H1 (cell line): Measurements from ENCODE around the gene FLNA. TPM values are rescaled to one million over a fixed set of nuclear protein-coding genes. Genes with fewer than 3 reads are reported as not detected.

Experiments used
- CTCF ChIA-PET: fragments of 300-600 bp; sonication (Branson Sonifier 250); formaldehyde crosslinking; loops from one replicate; lab custom pipeline; 2021; ENCODE audit not compliant: partially characterized antibody; lab: Charles Lee
- POLR2A ChIA-PET: fragments of 300-600 bp; sonication (Branson Sonifier 250); formaldehyde crosslinking; loops from one replicate; lab custom pipeline; 2021; ENCODE audit warnings: inconsistent platforms; ENCODE audit not compliant: partially characterized antibody; lab: Charles Lee
- DNase-seq, 2 experiments: peaks; one replicate each; pipeline versions ENCODE4 v3.0.0 to v3.0.0-alpha.2; 2010 to 2022; ENCODE audit warnings: low spot score in 2 of 2, low read depth in 1 of 2, mixed read lengths in 1 of 2
- FAIRE-seq: peaks from 2 replicates; lab custom pipeline; 2011; peaks lifted over from hg19 to GRCh38; lab: Jason Lieb, UNC
- H2AFZ ChIP-seq: 2 replicates; pipeline ENCODE4 v1.8.1; 2012; ENCODE audit warnings: low read length, inconsistent platforms
- H2AK5ac ChIP-seq: 2 replicates; pipeline ENCODE4 v1.6.1; 2013; ENCODE audit warnings: low read depth, low read length
- H2BK120ac ChIP-seq: replicated peaks from 2 replicates; pipeline ENCODE3; 2013; ENCODE audit warnings: low read depth, low read length, inconsistent platforms
- H2BK12ac ChIP-seq: 2 replicates; pipeline ENCODE4 v1.6.1; 2013; ENCODE audit warnings: low read depth, low read length
- H2BK15ac ChIP-seq: 2 replicates; pipeline ENCODE4 v1.6.1; 2013; ENCODE audit warnings: low read length
- H2BK20ac ChIP-seq: 2 replicates; pipeline ENCODE4 v1.6.1; 2013; ENCODE audit warnings: low read length
- H2BK5ac ChIP-seq: 2 replicates; pipeline ENCODE4 v1.6.1; 2013; ENCODE audit warnings: low read depth, low read length
- H3K14ac ChIP-seq: 2 replicates; pipeline ENCODE4 v1.6.1; 2013; ENCODE audit warnings: inconsistent platforms; ENCODE audit not compliant: insufficient read length
- H3K18ac ChIP-seq: 2 replicates; pipeline ENCODE4 v1.6.1; 2013; ENCODE audit warnings: low read length; ENCODE audit errors: extremely low read depth
- H3K23ac ChIP-seq: 2 replicates; pipeline ENCODE4 v1.6.1; 2013; ENCODE audit warnings: inconsistent platforms; ENCODE audit not compliant: insufficient read length
- H3K23me2 ChIP-seq: 2 replicates; pipeline ENCODE4 v1.6.1; 2013; ENCODE audit warnings: low read depth, low read length
- H3K27ac ChIP-seq: 2 replicates; pipeline ENCODE4 v1.6.1; 2011; ENCODE audit warnings: low read depth, low read length, inconsistent platforms
- H3K27me3 ChIP-seq, 4 experiments: replicated peaks in 1 of 4; 1 replicate in 1 of 4; 2 replicates in 3 of 4; pipeline versions ENCODE4 v1.6.1 to v1.8.1; 2011 to 2013; ENCODE audit warnings: low read length in 3 of 4, mild to moderate bottlenecking in 3 of 4, inconsistent platforms in 2 of 4, mixed read lengths in 2 of 4, moderate library complexity in 1 of 4; ENCODE audit not compliant: control insufficient read depth in 3 of 4, insufficient read depth in 3 of 4; ENCODE audit errors: extremely low read depth in 1 of 4
- H3K36me3 ChIP-seq, 4 experiments: 2 replicates each; pipeline versions ENCODE4 v1.6.1 to v1.8.1; 2011 to 2013; ENCODE audit warnings: mild to moderate bottlenecking in 4 of 4, low read length in 3 of 4, moderate library complexity in 2 of 4, control low read depth in 1 of 4, inconsistent platforms in 1 of 4; ENCODE audit not compliant: insufficient read depth in 4 of 4, control insufficient read depth in 2 of 4
- H3K4ac ChIP-seq: replicated peaks from 2 replicates; pipeline ENCODE3; 2013; ENCODE audit warnings: low read length, low read depth, mixed read lengths, inconsistent platforms; ENCODE audit not compliant: insufficient read length
- H3K4me1 ChIP-seq, 4 experiments: replicated peaks in 1 of 4; 1 replicate in 1 of 4; 2 replicates in 3 of 4; pipeline versions ENCODE4 v1.6.1 to v1.8.1; 2011 to 2013; ENCODE audit warnings: low read length in 3 of 4, inconsistent platforms in 2 of 4, mixed read lengths in 1 of 4; ENCODE audit not compliant: insufficient read depth in 4 of 4, control insufficient read depth in 3 of 4
- H3K4me2 ChIP-seq, 2 experiments: 2 replicates each; pipeline versions ENCODE4 v1.6.1 to v1.8.1; 2011 to 2013; ENCODE audit warnings: low read depth in 2 of 2, low read length in 2 of 2, control low read depth in 1 of 2, inconsistent platforms in 1 of 2, mild to moderate bottlenecking in 1 of 2; ENCODE audit not compliant: insufficient read depth in 1 of 2
- H3K4me3 ChIP-seq, 4 experiments: fragments of 200-600, 300-600 bp in 1 of 4; sonication (generic), shearing (Covaris generic), sonication (Bioruptor Twin) in 1 of 4; 2 replicates each; pipeline versions ENCODE4 v1.5.1 to v1.8.1; 2011 to 2016; ENCODE audit warnings: low read length in 4 of 4, low read depth in 3 of 4, control low read depth in 2 of 4, inconsistent platforms in 2 of 4, mild to moderate bottlenecking in 2 of 4, mixed read lengths in 1 of 4, moderate library complexity in 1 of 4; ENCODE audit not compliant: insufficient read depth in 2 of 4; ENCODE audit errors: extremely low read depth in 1 of 4
- H3K56ac ChIP-seq: replicated peaks from 2 replicates; pipeline ENCODE3; 2013; ENCODE audit warnings: low read depth, mild to moderate bottlenecking, mixed read lengths, low read length, inconsistent platforms; ENCODE audit not compliant: insufficient read length
- H3K79me1 ChIP-seq: 2 replicates; pipeline ENCODE4 v1.6.1; 2013; ENCODE audit warnings: low read depth, low read length, control low read depth
- H3K79me2 ChIP-seq, 2 experiments: 2 replicates each; pipeline versions ENCODE4 v1.6.1 to v1.8.1; 2012 to 2013; ENCODE audit warnings: low read length in 2 of 2, mild to moderate bottlenecking in 2 of 2, inconsistent platforms in 1 of 2; ENCODE audit not compliant: insufficient read depth in 2 of 2, control insufficient read depth in 1 of 2
- H3K9ac ChIP-seq, 4 experiments: replicated peaks in 1 of 4; 1 replicate in 1 of 4; 2 replicates in 3 of 4; pipeline versions ENCODE4 v1.6.1 to v1.8.1; 2011 to 2013; ENCODE audit warnings: low read depth in 3 of 4, low read length in 3 of 4, control low read depth in 2 of 4, mild to moderate bottlenecking in 2 of 4, moderate library complexity in 2 of 4, inconsistent platforms in 1 of 4; ENCODE audit errors: extremely low read depth in 1 of 4
- H3K9me3 ChIP-seq, 2 experiments: 2 replicates each; pipeline versions ENCODE4 v1.6.1 to v1.8.1; 2012 to 2013; ENCODE audit warnings: mild to moderate bottlenecking in 2 of 2, moderate library complexity in 2 of 2, control low read depth in 1 of 2, inconsistent platforms in 1 of 2, low read depth in 1 of 2, low read length in 1 of 2, mixed read lengths in 1 of 2; ENCODE audit not compliant: insufficient read depth in 2 of 2
- H4K20me1 ChIP-seq, 2 experiments: replicated peaks in 1 of 2; 2 replicates each; pipeline versions ENCODE3 to v1.8.1; 2011 to 2013; ENCODE audit warnings: inconsistent platforms in 2 of 2, low read length in 2 of 2, mild to moderate bottlenecking in 1 of 2; ENCODE audit not compliant: insufficient read depth in 2 of 2, control insufficient read depth in 1 of 2
- H4K5ac ChIP-seq: 2 replicates; pipeline ENCODE4 v1.6.1; 2013; ENCODE audit warnings: low read length, low read depth, mixed read lengths, inconsistent platforms; ENCODE audit not compliant: insufficient read length
- H4K8ac ChIP-seq: 2 replicates; pipeline ENCODE4 v1.8.0; 2013; ENCODE audit warnings: mild to moderate bottlenecking, moderate library complexity, low read length, inconsistent platforms; ENCODE audit not compliant: insufficient read depth; ENCODE audit errors: extremely low read depth
- H4K91ac ChIP-seq: replicated peaks from 2 replicates; pipeline ENCODE3; 2013; ENCODE audit warnings: low read length, mixed read lengths, inconsistent platforms; ENCODE audit not compliant: insufficient read length
- CEBPB ChIP-seq: IDR thresholded peaks from 2 replicates; pipeline ENCODE4 v1.6.1; 2012; ENCODE audit warnings: low read depth, low read length
- CHD1 ChIP-seq: IDR thresholded peaks from 2 replicates; pipeline ENCODE4 v1.6.1; 2012; ENCODE audit warnings: low read depth, low read length, improper control_type of control experiment
- CTBP2 ChIP-seq: IDR thresholded peaks from 2 replicates; pipeline ENCODE4 v1.7.0; 2011; ENCODE audit warnings: borderline replicate concordance, mild to moderate bottlenecking, moderate library complexity, mixed read lengths, low read length; ENCODE audit not compliant: insufficient read depth, insufficient read length
- EP300 ChIP-seq, 2 experiments: IDR thresholded peaks; 1 replicate in 1 of 2; 2 replicates in 1 of 2; pipeline ENCODE4 v1.6.1; 2011 to 2012; ENCODE audit warnings: low read depth in 2 of 2, low read length in 2 of 2, mild to moderate bottlenecking in 2 of 2, borderline replicate concordance in 1 of 2, inconsistent platforms in 1 of 2, moderate library complexity in 1 of 2
- JUN ChIP-seq: IDR thresholded peaks from 2 replicates; pipeline ENCODE4 v1.6.1; 2011; ENCODE audit warnings: low read depth, mild to moderate bottlenecking, improper control_type of control experiment, low read length
- KDM4A ChIP-seq: IDR thresholded peaks from one replicate; pipeline ENCODE4 v1.7.1; 2012; ENCODE audit warnings: low read depth, mild to moderate bottlenecking, moderate library complexity, low read length, inconsistent platforms; ENCODE audit not compliant: severe bottlenecking
- MAFK ChIP-seq: IDR thresholded peaks from 2 replicates; pipeline ENCODE4 v1.6.1; 2012; ENCODE audit warnings: low read depth, mild to moderate bottlenecking, improper control_type of control experiment, low read length
- POLR2AphosphoS5 ChIP-seq: IDR thresholded peaks from 2 replicates; pipeline ENCODE4 v1.6.1; 2011; ENCODE audit warnings: low read depth, low read length
- SIRT6 ChIP-seq: IDR thresholded peaks from one replicate; pipeline ENCODE4 v1.7.1; 2012; ENCODE audit warnings: low read length, inconsistent platforms
- SP2 ChIP-seq: IDR thresholded peaks from 2 replicates; pipeline ENCODE4 v1.6.1; 2012; ENCODE audit warnings: mild to moderate bottlenecking, low read length, inconsistent platforms
- TAF7 ChIP-seq: optimal IDR thresholded peaks from 2 replicates; pipeline ENCODE3; 2011; ENCODE audit warnings: low read depth, mild to moderate bottlenecking, inconsistent platforms, low read length, moderate library complexity, borderline replicate concordance
- WGBS, 2 experiments: shearing (Covaris generic) in 1 of 2; methylation state at CpG; one replicate each; pipeline versions ENCODE4 v1.1.6 to v1.1.7; 2013 to 2015; ENCODE audit warnings: low lambda C conversion rate in 2 of 2, mixed read lengths in 2 of 2, inconsistent platforms in 1 of 2, low coverage in 1 of 2, missing lambda C conversion rate in 1 of 2; ENCODE audit not compliant: insufficient replicate concordance in 2 of 2, insufficient coverage in 1 of 2, insufficient read length in 1 of 2; ENCODE audit errors: extremely low coverage in 1 of 2, missing lambda C conversion rate in 1 of 2; 5-methylcytosine and 5-hydroxymethylcytosine counted together
- polyA plus RNA-seq, 7 experiments: library from polyadenylated mRNA; depleted of rRNA in 3 of 7; stranded (reverse) in 5 of 7; unstranded in 2 of 7; fragments of >200 nt in 5 of 7; fragments of 200-250 nt in 2 of 7; gene quantifications; 1 replicate in 5 of 7; 2 replicates in 1 of 7; 4 replicates in 1 of 7; pipeline versions ENCODE4 v1.2.1 to v1.2.3, GENCODE V29; 2011 to 2013; ENCODE audit warnings: missing spikeins in 2 of 7, mixed read lengths in 2 of 7
- total RNA-seq: library from RNA; stranded (reverse); fragmentation: NEBNext Ultra II Directional; extraction: Animal tissue kit (Norgen Biotek cat#: 25700); gene quantifications from 2 replicates; pipeline ENCODE4 v1.2.1, GENCODE V29; 2021

The FLNA gene
- total and polyA plus RNA-seq, 2 of the 8 experiments (the other 6 are each of a cell fraction or from before 2014, with no cell fraction given): 315 to 925 TPM

DNA sequence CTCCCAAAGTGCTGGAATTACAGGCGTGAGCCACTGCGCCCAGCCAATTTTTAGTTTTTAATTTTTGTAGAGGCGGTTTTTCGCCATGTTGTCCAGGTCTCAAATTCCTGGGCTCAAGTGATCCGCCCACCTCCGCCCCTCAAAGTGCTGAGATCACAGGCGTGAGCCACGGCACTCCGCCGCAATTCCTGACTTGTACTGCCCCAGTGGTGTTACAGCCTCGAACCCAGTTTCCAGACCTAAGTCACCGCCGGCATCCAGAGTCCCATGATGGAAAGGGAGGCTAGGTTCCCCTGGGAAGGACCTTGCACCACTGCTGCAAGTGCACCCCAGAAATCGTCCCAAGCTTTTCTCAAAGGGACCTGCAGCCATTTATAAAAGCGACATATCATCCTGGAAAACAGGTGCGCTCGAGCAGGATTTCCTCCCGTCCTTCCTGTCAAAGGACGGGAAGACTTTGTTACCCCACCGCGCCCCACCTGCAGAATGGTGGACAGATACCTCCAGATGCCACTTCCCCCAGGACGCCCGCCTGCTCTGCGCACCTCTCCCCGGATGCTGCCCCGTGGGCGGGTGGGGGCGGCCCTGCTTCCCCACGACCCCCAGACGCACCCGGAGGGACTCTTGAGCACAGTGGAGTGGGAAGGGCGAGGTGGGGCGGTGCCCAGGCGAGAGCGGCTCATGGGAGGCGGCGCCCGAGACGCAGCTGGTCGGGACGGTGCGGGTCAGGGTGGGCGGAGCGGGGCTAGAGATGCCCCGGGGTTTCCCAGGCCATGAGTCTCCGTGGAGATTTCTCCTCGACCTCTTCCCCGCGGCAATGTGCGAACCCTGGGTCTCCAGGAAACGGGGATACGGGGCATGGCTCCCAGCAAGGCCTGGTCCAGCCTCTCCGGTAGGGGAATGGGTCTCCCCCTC lies 22.8 kb upstream of the FLNA start:
- H3K14ac ChIP-seq: no peak overlapping the region
- peak overlapping the region; percentile 50 to 99 (median 90) for H3K9ac ChIP-seq
- peak overlapping the region; percentile 95 for H3K27ac ChIP-seq
- peaks cover 3 to 4% of the 10 kb centered on the region in 2 experiments for H4K20me1 ChIP-seq
- H2BK5ac ChIP-seq: peak overlapping the region; percentile 75
- H3K36me3 ChIP-seq: peaks cover 13 to 25% (median 19%) of the 10 kb centered on the region in 4 experiments
- no peak overlapping the region for H2BK120ac ChIP-seq
- H3K23me2 ChIP-seq: peaks cover 6% of the 10 kb centered on the region; the same call in 1 of the 2 replicates
- H2AK5ac ChIP-seq: 0 out of 2 replicates have a peak overlapping the region, but pooled peaks have one; percentile 16
- peak in 1 of 2 experiments; percentile 72 for DNase-seq
- peak overlapping the region; percentile 85 for H3K56ac ChIP-seq
- peak overlapping the region; percentile 86 for H4K5ac ChIP-seq
- H2AFZ ChIP-seq: no peak overlapping the region
- peak overlapping the region; percentile 71 for H3K18ac ChIP-seq
- no peaks in the 10 kb centered on the region for H3K79me1 ChIP-seq
- WGBS, 2 experiments: 6% methylated on average over 22 of the region's 53 CpGs; no CpG with 5 or more reads in 1 of the 2 experiments
- H3K23ac ChIP-seq: no peak overlapping the region
- H2BK12ac ChIP-seq: no peak overlapping the region
- no peak overlapping the region for H2BK20ac ChIP-seq
- H3K9me3 ChIP-seq: no peaks in the 10 kb centered on the region
- H2BK15ac ChIP-seq: no peak overlapping the region
- H4K91ac ChIP-seq: peak overlapping the region; percentile 77
- no peaks in the 10 kb centered on the region for H3K27me3 ChIP-seq
- no peak for FAIRE-seq
- H3K79me2 ChIP-seq: peaks cover 0 to 15% of the 10 kb centered on the region in 2 experiments; a peak in 2 of 4 replicates
- POLR2A ChIA-PET: interaction anchor here (0.6 to 8.4 kb wide), 36 partner anchors 12 to 322 kb away, joined by 3 to 124 read pairs (median 5); partner anchors contain the start of genes ATP6AP1, DNASE1L1, EMD and FAM3A
- peak overlapping the region; percentile 95; the same call in 1 of the 2 replicates for H4K8ac ChIP-seq
- CTCF ChIA-PET: interaction anchor here (0.8 to 4.9 kb wide), 4 partner anchors 12 to 137 kb away, joined by 3 to 20 read pairs (median 6); partner anchors contain the start of genes DNASE1L1 and FLNA
- H3K4me2 ChIP-seq: peak overlapping the region; percentile 84 to 85
- peak overlapping the region; percentile 69 for H3K4ac ChIP-seq
- H3K4me1 ChIP-seq: peaks cover 0 to 6% (median 0%) of the 10 kb centered on the region in 4 experiments; a peak in 2 of 7 replicates
- peak overlapping the region; percentile 82 to 99 (median 96) for H3K4me3 ChIP-seq
- TF ChIP-seq CHD1 (no peak), CEBPB (no peak), CTBP2 (no peak), SP2 (no peak), POLR2AphosphoS5 (peak; percentile 41; the same call in 1 of the 2 replicates), EP300 (IDR thresholded peaks at IDR 0.05; ENCODE audit: borderline replicate concordance in 1 of 2, low read depth in 2 of 2, low read length in 2 of 2) (no peak), KDM4A (peak; percentile 37), MAFK (no peak), TAF7 (peak; percentile 6), SIRT6 (no peak), JUN (no peak)
